ENCODE results near the gene MSLN. TPM values are rescaled to one million over a fixed set of nuclear protein-coding genes. Genes with fewer than 3 reads are reported as not detected.

The MSLN gene
- total and polyA plus RNA-seq, 8 donors, result 0.92 to 83.7 (median 5.2) TPM; not detected in 1

DNA sequence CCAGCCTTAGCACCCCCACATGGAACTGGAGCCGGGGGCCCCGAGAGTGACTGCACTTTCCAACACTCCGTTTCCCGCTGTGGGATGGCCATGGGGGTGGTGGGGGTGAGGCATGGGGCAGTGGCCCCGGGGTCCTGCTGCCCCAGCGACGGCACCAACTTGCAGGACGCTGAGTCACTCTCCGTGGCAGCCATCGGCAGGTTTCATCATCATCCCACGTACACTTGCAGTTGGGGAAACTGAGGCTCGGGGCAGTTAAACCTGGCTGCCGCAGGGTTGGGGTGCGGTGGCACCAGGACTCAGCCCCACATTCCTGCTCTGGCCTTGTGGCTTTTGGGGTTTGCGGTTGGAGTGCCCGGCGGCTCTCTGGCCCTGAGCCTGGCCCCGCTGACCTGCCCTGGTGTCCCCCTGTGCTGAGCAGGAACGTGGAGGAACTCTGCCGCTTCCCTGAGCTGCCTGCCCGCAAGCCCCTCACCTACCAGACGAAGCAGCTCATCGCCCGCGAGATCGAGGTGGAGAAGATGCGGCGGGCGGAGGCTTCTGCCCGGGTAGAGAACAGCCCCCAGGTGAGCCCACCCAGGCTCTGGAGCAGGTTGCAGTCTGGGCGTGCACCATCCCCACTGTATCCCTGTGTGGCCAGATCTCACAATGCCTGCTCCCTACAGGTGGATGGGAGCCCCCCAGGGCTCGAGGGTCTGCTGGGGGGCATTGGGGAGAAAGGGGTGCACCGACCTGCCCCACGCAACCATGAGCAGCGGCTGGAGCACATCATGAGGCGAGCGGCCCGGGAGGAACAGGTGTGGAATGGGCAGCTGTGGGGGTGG lies 36.0 kb downstream of the MSLN start:
- 94 to 96% (median 95%) methylated on average over 27 to 38 of the region's 38 CpGs for WGBS, 5 donors
- intact Hi-C loops (cut with DNase I; ENCODE audit: low total_unique reads), result no loop called here
- DNase-seq, result no peak
- Histone ChIP-seq H3K9me3 (peaks cover 0 to 4% (median 0%) of the 10 kb centered on the region in 4 donors), H3K27ac (no peak overlapping the region), H3K4me1 (peaks cover 0 to 12% (median 2%) of the 10 kb centered on the region in 4 donors), H3K4me3 (no peak overlapping the region), H3K36me3 (peaks cover 0 to 27% (median 9%) of the 10 kb centered on the region in 4 donors), H3K27me3 (peaks cover 7 to 61% (median 26%) of the 10 kb centered on the region in 3 donors)
- no peak for TF ChIP-seq POLR2AphosphoS5 (IDR thresholded peaks at IDR 0.05)

DNA sequence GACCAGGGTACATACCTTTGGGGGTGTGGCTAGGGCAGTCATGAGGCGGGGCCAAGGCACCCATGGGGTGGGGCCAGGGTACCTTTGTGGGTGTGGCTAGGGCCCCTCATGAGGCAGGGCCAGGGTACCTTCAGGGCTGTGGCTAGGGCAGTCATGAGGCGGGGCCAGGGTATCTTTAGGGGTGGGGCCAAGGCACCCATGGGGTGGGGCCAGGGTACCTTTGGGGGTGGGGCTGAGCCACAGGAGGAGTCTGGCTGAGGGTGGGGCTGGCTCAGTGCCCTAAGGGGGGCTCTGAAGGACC lies 36.5 kb downstream of the MSLN start:
- no peak for TF ChIP-seq POLR2AphosphoS5 (IDR thresholded peaks at IDR 0.05)
- TF ChIP-seq EP300 (IDR thresholded peaks at IDR 0.05), result no peak
- TF ChIP-seq, protein P1, sequence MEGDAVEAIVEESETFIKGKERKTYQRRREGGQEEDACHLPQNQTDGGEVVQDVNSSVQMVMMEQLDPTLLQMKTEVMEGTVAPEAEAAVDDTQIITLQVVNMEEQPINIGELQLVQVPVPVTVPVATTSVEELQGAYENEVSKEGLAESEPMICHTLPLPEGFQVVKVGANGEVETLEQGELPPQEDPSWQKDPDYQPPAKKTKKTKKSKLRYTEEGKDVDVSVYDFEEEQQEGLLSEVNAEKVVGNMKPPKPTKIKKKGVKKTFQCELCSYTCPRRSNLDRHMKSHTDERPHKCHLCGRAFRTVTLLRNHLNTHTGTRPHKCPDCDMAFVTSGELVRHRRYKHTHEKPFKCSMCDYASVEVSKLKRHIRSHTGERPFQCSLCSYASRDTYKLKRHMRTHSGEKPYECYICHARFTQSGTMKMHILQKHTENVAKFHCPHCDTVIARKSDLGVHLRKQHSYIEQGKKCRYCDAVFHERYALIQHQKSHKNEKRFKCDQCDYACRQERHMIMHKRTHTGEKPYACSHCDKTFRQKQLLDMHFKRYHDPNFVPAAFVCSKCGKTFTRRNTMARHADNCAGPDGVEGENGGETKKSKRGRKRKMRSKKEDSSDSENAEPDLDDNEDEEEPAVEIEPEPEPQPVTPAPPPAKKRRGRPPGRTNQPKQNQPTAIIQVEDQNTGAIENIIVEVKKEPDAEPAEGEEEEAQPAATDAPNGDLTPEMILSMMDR (IDR thresholded peaks at IDR 0.05), result no peak
- no peak for TF ChIP-seq POLR2A (IDR thresholded peaks at IDR 0.05)
- no peak overlapping the region for H3K27ac ChIP-seq

DNA sequence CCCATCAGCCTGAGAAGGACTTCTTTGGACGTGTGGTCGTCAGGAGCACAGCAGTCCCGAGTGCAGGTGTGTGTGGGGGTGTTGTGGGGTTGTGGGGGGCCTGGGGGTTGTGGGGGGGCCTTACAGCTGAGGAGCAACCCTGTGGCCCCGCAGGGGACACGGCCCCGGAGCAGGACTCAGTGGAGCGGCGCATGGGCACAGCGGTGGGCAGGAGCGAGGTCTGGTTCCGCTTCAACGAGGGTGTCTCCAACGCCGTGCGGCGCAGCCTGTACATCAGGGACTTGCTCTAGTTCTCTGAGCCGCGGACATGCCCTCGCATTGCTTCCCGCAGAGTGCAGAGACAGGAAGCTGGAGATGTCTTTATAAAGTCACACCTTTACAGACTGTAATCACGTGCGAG lies 37.2 kb downstream of the MSLN start:
- Histone ChIP-seq H3K9me3 (peaks cover 0 to 4% (median 0%) of the 10 kb centered on the region in 4 donors), H3K27ac (no peak overlapping the region), H3K36me3 (peaks cover 0 to 16% (median 3%) of the 10 kb centered on the region in 4 donors), H3K4me3 (no peak overlapping the region), H3K4me1 (peaks cover 0 to 12% (median 2%) of the 10 kb centered on the region in 4 donors), H3K27me3 (peaks cover 7 to 73% (median 38%) of the 10 kb centered on the region in 3 donors)
- intact Hi-C loops (cut with DNase I; ENCODE audit: low total_unique reads), result no loop called here
- no peak for TF ChIP-seq POLR2AphosphoS5 (IDR thresholded peaks at IDR 0.05)
- no peak for TF ChIP-seq POLR2A (IDR thresholded peaks at IDR 0.05)
- TF ChIP-seq, protein P1 (IDR thresholded peaks at IDR 0.05), result no peak
- no peak for TF ChIP-seq EP300 (IDR thresholded peaks at IDR 0.05)
- no peak for DNase-seq
- WGBS, 5 donors, result 92 to 97% (median 96%) methylated on average over 20 to 22 of the region's 22 CpGs

More for the DNA sequence above, 36.5 kb downstream of the MSLN start:
- H3K4me1 ChIP-seq, result peaks cover 0 to 12% (median 2%) of the 10 kb centered on the region in 4 donors
- intact Hi-C loops (cut with DNase I; ENCODE audit: low total_unique reads), result no loop called here
- 92 to 100% (median 97%) methylated on average over 2 of the region's 2 CpGs for WGBS, 5 donors
- peaks cover 0 to 22% (median 5%) of the 10 kb centered on the region in 4 donors for H3K36me3 ChIP-seq
- H3K9me3 ChIP-seq, result peaks cover 0 to 4% (median 0%) of the 10 kb centered on the region in 4 donors
- no peak overlapping the region for H3K4me3 ChIP-seq
- no peak for DNase-seq
- peaks cover 7 to 66% (median 32%) of the 10 kb centered on the region in 3 donors for H3K27me3 ChIP-seq

DNA sequence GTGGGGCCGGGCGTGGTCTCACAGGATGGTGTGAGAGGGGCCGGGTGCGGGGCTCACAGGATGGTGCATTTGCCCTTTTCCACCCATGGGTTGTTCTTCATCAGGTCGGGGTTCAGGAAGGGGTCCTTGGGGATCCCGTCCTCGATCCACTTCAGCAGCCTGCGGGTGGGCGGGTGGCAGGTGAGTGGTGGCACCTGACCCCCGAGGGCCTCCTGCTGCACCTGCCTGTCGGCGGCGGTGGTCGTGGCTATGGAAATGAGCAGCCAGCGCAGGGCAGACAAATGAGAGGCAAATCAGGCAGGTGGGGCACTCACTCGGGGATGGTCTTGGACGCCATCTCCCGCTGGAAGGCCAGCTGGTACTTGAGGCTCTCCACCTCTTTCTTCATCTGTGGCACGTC lies 38.1 kb downstream of the MSLN start:
- TF ChIP-seq POLR2AphosphoS5 (IDR thresholded peaks at IDR 0.05), result no peak
- no peak for TF ChIP-seq POLR2A (IDR thresholded peaks at IDR 0.05)
- TF ChIP-seq, protein P1 (IDR thresholded peaks at IDR 0.05), result no peak
- TF ChIP-seq EP300 (IDR thresholded peaks at IDR 0.05), result no peak
- H3K9me3 ChIP-seq, result peaks cover 0 to 4% (median 0%) of the 10 kb centered on the region in 4 donors
- DNase-seq, result no peak
- H3K27ac ChIP-seq, result no peak overlapping the region
- no peak overlapping the region for H3K4me3 ChIP-seq
- H3K27me3 ChIP-seq, result peaks cover 7 to 82% (median 47%) of the 10 kb centered on the region in 3 donors
- peaks cover 0 to 12% (median 2%) of the 10 kb centered on the region in 4 donors for H3K4me1 ChIP-seq
- H3K36me3 ChIP-seq, result peaks cover 0 to 6% (median 0%) of the 10 kb centered on the region in 4 donors
- 88 to 92% (median 90%) methylated on average over 11 to 19 of the region's 19 CpGs for WGBS, 5 donors
- intact Hi-C loops (cut with DNase I; ENCODE audit: low total_unique reads), result no loop called here
